HepG2 (cell line): ENCODE results near the gene ZG16. TPM values are rescaled to one million over a fixed set of nuclear protein-coding genes. Genes with fewer than 3 reads are reported as not detected.

Source experiments
- ATF1 ChIP-seq: IDR thresholded peaks from 2 replicates; pipeline ENCODE4 v1.6.1; 2016; ENCODE audit warnings: mild to moderate bottlenecking, control low read depth
- CENPT ChIP-seq: sonication (generic); formaldehyde crosslinking; IDR thresholded peaks from 2 replicates; pipeline ENCODE4 v1.8.0; 2022; ENCODE audit warnings: low read depth, mild to moderate bottlenecking, moderate library complexity, missing genetic modification reagents
- CSRNP2 ChIP-seq: sonication (generic); formaldehyde crosslinking; conservative IDR thresholded peaks from 2 replicates; pipeline ENCODE4 v1.8.0; 2022; ENCODE audit warnings: low read depth, missing genetic modification reagents
- HDAC6 ChIP-seq: fragments of 200-600 bp; sonication (generic); IDR thresholded peaks from 2 replicates; pipeline ENCODE4 v1.7.0; 2017; ENCODE audit warnings: mild to moderate bottlenecking, antibody characterized with exemption, low read length, low read depth
- HMGA1 ChIP-seq: sonication (generic); formaldehyde crosslinking; conservative IDR thresholded peaks from 2 replicates; pipeline ENCODE4 v1.4.0; 2020; ENCODE audit warnings: missing genetic modification reagents
- MLLT10 ChIP-seq: sonication (generic); formaldehyde crosslinking; IDR thresholded peaks from 2 replicates; pipeline ENCODE4 v1.4.0; 2020; ENCODE audit warnings: missing genetic modification reagents
- SETDB1 ChIP-seq: sonication (generic); formaldehyde crosslinking; IDR thresholded peaks from 2 replicates; pipeline ENCODE4 v1.5.1; 2020; ENCODE audit warnings: missing genetic modification reagents, mild to moderate bottlenecking, borderline replicate concordance
- SMAD3 ChIP-seq: sonication (generic); formaldehyde crosslinking; IDR thresholded peaks from 2 replicates; pipeline ENCODE4 v1.4.0; 2020; ENCODE audit warnings: missing genetic modification reagents
- SNAI1 ChIP-seq: sonication (generic); formaldehyde crosslinking; IDR thresholded peaks from 2 replicates; pipeline ENCODE4 v1.5.0; 2020; ENCODE audit warnings: mild to moderate bottlenecking, missing genetic modification reagents, borderline replicate concordance
- SOX6 ChIP-seq, 2 experiments: fragments of 450-650 bp in 1 of 2; sonication (generic) in 1 of 2; formaldehyde crosslinking in 1 of 2; IDR thresholded peaks; 2 replicates each; pipeline versions ENCODE4 v1.4.0 to v1.6.1; 2017 to 2020; ENCODE audit warnings: antibody characterized with exemption in 1 of 2, mild to moderate bottlenecking in 1 of 2, missing genetic modification reagents in 1 of 2
- TEAD2 ChIP-seq: sonication (generic); formaldehyde crosslinking; IDR thresholded peaks from 2 replicates; pipeline ENCODE4 v1.9.0; 2021; ENCODE audit warnings: missing genetic modification reagents
- ZNF225 ChIP-seq: sonication (generic); formaldehyde crosslinking; IDR thresholded peaks from 2 replicates; pipeline ENCODE4 v1.4.0; 2020; ENCODE audit warnings: mild to moderate bottlenecking, missing genetic modification reagents
- ZNF251 ChIP-seq: sonication (generic); formaldehyde crosslinking; IDR thresholded peaks from 2 replicates; pipeline ENCODE4 v1.9.0; 2021; ENCODE audit warnings: mild to moderate bottlenecking, missing genetic modification reagents
- ZNF256 ChIP-seq: sonication (generic); formaldehyde crosslinking; conservative IDR thresholded peaks from 2 replicates; pipeline ENCODE4 v1.4.0; 2020; ENCODE audit warnings: missing genetic modification reagents
- ZNF263 ChIP-seq: sonication (generic); formaldehyde crosslinking; IDR thresholded peaks from 2 replicates; pipeline ENCODE4 v1.4.0; 2020; ENCODE audit warnings: missing genetic modification reagents
- ZNF33B ChIP-seq: sonication (generic); formaldehyde crosslinking; IDR thresholded peaks from 2 replicates; pipeline ENCODE4 v1.5.1; 2020; ENCODE audit warnings: mild to moderate bottlenecking, missing genetic modification reagents
- polyA plus RNA-seq, 8 experiments: library from polyadenylated mRNA; depleted of rRNA in 3 of 8; stranded (reverse) in 7 of 8; unstranded in 1 of 8; fragments of >200 nt; fragmentation: Illumina TruSeq in 4 of 8; extraction: Trizol in 4 of 8; gene quantifications; 2 replicates each; pipeline versions ENCODE4 v1.2.1 to v1.2.3, GENCODE V29; 2011 to 2016; ENCODE audit warnings: low read depth in 4 of 8, missing spikeins in 1 of 8, mixed read lengths in 1 of 8; ENCODE audit not compliant: insufficient read depth in 1 of 8
- total RNA-seq, 5 experiments: library from RNA; depleted of rRNA; stranded (reverse); fragments of >200 nt; fragmentation: Illumina TruSeq; extraction: Trizol; gene quantifications; 2 replicates each; pipeline ENCODE4 v1.2.3, GENCODE V29; 2016; ENCODE audit warnings: low read depth in 1 of 5
- TF ChIP-seq, protein P1 (sequence below): IDR thresholded peaks from 2 replicates; pipeline ENCODE4 v1.6.1; 2012; ENCODE audit warnings: inconsistent platforms
- TF ChIP-seq, protein P2 (sequence below): sonication (generic); formaldehyde crosslinking; IDR thresholded peaks from 2 replicates; pipeline ENCODE4 v1.4.0; 2020; ENCODE audit warnings: missing genetic modification reagents, borderline replicate concordance
- TF ChIP-seq, protein P3 (sequence below): fragments of 450-650 bp; IDR thresholded peaks from 2 replicates; pipeline ENCODE4 v1.6.1; 2016
- TF ChIP-seq, protein P4 (sequence below): sonication (generic); formaldehyde crosslinking; IDR thresholded peaks from 2 replicates; pipeline ENCODE4 v1.8.0; 2022; ENCODE audit warnings: low read depth, missing genetic modification reagents

ZG16 gene
- total and polyA plus RNA-seq, 2 of the 13 experiments (the other 11 are each of a cell fraction or from before 2014, with no cell fraction given): 0.04 to 0.07 TPM

- no peak for TF ChIP-seq ZNF256
- TF ChIP-seq, protein P1, sequence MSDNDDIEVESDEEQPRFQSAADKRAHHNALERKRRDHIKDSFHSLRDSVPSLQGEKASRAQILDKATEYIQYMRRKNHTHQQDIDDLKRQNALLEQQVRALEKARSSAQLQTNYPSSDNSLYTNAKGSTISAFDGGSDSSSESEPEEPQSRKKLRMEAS: peak; percentile 54; the same call in 1 of the 2 replicates
- TF ChIP-seq CENPT (CRISPR knock-in tag): no peak
- no peak for TF ChIP-seq TEAD2
- peak; percentile 89 for TF ChIP-seq SMAD3
- peak; percentile 44; the same call in 1 of the 2 replicates for TF ChIP-seq ZNF33B (CRISPR knock-in tag)
- TF ChIP-seq, protein P2, sequence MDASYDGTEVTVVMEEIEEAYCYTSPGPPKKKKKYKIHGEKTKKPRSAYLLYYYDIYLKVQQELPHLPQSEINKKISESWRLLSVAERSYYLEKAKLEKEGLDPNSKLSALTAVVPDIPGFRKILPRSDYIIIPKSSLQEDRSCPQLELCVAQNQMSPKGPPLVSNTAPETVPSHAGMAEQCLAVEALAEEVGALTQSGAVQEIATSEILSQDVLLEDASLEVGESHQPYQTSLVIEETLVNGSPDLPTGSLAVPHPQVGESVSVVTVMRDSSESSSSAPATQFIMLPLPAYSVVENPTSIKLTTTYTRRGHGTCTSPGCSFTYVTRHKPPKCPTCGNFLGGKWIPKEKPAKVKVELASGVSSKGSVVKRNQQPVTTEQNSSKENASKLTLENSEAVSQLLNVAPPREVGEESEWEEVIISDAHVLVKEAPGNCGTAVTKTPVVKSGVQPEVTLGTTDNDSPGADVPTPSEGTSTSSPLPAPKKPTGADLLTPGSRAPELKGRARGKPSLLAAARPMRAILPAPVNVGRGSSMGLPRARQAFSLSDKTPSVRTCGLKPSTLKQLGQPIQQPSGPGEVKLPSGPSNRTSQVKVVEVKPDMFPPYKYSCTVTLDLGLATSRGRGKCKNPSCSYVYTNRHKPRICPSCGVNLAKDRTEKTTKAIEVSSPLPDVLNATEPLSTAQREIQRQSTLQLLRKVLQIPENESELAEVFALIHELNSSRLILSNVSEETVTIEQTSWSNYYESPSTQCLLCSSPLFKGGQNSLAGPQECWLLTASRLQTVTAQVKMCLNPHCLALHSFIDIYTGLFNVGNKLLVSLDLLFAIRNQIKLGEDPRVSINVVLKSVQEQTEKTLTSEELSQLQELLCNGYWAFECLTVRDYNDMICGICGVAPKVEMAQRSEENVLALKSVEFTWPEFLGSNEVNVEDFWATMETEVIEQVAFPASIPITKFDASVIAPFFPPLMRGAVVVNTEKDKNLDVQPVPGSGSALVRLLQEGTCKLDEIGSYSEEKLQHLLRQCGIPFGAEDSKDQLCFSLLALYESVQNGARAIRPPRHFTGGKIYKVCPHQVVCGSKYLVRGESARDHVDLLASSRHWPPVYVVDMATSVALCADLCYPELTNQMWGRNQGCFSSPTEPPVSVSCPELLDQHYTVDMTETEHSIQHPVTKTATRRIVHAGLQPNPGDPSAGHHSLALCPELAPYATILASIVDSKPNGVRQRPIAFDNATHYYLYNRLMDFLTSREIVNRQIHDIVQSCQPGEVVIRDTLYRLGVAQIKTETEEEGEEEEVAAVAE (CRISPR knock-in tag): no peak
- no peak for TF ChIP-seq SOX6 (IDR thresholded peaks at IDR 0.05)
- TF ChIP-seq SOX6 (CRISPR knock-in tag; IDR thresholded peaks at IDR 0.05): peak; percentile 98
- TF ChIP-seq ZNF225 (CRISPR knock-in tag): 0 out of 2 replicates have a peak, but pooled peaks have one; percentile 44
- TF ChIP-seq, protein P3, sequence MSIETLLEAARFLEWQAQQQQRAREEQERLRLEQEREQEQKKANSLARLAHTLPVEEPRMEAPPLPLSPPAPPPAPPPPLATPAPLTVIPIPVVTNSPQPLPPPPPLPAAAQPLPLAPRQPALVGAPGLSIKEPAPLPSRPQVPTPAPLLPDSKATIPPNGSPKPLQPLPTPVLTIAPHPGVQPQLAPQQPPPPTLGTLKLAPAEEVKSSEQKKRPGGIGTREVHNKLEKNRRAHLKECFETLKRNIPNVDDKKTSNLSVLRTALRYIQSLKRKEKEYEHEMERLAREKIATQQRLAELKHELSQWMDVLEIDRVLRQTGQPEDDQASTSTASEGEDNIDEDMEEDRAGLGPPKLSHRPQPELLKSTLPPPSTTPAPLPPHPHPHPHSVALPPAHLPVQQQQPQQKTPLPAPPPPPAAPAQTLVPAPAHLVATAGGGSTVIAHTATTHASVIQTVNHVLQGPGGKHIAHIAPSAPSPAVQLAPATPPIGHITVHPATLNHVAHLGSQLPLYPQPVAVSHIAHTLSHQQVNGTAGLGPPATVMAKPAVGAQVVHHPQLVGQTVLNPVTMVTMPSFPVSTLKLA: no peak
- TF ChIP-seq MLLT10 (CRISPR knock-in tag): no peak
- TF ChIP-seq ZNF263: peak; percentile 68; the same call in 1 of the 2 replicates
- no peak for TF ChIP-seq CSRNP2 (CRISPR knock-in tag)
- TF ChIP-seq HMGA1: no peak
- TF ChIP-seq SNAI1 (CRISPR knock-in tag): peak; percentile 92; the same call in 1 of the 2 replicates
- TF ChIP-seq ATF1: peak; percentile 63
- no peak for TF ChIP-seq ZNF251 (CRISPR knock-in tag)
- TF ChIP-seq SETDB1 (CRISPR knock-in tag): no peak
- TF ChIP-seq, protein P4, sequence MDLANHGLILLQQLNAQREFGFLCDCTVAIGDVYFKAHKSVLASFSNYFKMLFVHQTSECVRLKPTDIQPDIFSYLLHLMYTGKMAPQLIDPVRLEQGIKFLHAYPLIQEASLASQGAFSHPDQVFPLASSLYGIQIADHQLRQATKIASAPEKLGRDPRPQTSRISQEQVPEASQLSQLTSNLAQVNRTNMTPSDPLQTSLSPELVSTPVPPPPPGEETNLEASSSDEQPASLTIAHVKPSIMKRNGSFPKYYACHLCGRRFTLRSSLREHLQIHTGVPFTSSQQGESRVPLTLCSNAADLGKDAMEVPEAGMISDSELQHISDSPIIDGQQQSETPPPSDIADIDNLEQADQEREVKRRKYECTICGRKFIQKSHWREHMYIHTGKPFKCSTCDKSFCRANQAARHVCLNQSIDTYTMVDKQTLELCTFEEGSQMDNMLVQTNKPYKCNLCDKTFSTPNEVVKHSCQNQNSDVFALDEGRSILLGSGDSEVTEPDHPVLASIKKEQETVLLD (CRISPR knock-in tag): no peak
- TF ChIP-seq HDAC6: no peak
Measured at GRCh38 chr16:29765167-29766032, 12.7 kb upstream of the ZG16 start (continued).
